Measurements from ENCODE around the gene CCDC86.

The CCDC86 gene

GRCh38 chr11:60803273-60803936 is 38.5 kb upstream of the CCDC86 start:
- no peak overlapping the region for H3K4me3 ChIP-seq (replicated peaks; ENCODE audit: insufficient read depth, low read length)
- no peak for DNase-seq (ENCODE audit: low read depth in 1 of 2, low spot score in 1 of 2)
- H3K27ac ChIP-seq (replicated peaks) = no peak overlapping the region
- no peaks in the 10 kb centered on the region for H3K27me3 ChIP-seq (ENCODE audit: insufficient read depth, poor library complexity, severe bottlenecking)
- TF ChIP-seq POLR2AphosphoS5 (IDR thresholded peaks at IDR 0.05; ENCODE audit: low read depth) (no peak), SPI1 (IDR thresholded peaks at IDR 0.05; ENCODE audit: borderline replicate concordance, low read depth) (no peak), GABPA (IDR thresholded peaks at IDR 0.05; ENCODE audit: low read depth) (no peak), REST (IDR thresholded peaks at IDR 0.05; ENCODE audit: insufficient replicate concordance, low read depth) (no peak)
- TF ChIP-seq, protein P1, sequence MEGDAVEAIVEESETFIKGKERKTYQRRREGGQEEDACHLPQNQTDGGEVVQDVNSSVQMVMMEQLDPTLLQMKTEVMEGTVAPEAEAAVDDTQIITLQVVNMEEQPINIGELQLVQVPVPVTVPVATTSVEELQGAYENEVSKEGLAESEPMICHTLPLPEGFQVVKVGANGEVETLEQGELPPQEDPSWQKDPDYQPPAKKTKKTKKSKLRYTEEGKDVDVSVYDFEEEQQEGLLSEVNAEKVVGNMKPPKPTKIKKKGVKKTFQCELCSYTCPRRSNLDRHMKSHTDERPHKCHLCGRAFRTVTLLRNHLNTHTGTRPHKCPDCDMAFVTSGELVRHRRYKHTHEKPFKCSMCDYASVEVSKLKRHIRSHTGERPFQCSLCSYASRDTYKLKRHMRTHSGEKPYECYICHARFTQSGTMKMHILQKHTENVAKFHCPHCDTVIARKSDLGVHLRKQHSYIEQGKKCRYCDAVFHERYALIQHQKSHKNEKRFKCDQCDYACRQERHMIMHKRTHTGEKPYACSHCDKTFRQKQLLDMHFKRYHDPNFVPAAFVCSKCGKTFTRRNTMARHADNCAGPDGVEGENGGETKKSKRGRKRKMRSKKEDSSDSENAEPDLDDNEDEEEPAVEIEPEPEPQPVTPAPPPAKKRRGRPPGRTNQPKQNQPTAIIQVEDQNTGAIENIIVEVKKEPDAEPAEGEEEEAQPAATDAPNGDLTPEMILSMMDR (IDR thresholded peaks at IDR 0.05; ENCODE audit: insufficient read depth, low read length) = no peak

DNA sequence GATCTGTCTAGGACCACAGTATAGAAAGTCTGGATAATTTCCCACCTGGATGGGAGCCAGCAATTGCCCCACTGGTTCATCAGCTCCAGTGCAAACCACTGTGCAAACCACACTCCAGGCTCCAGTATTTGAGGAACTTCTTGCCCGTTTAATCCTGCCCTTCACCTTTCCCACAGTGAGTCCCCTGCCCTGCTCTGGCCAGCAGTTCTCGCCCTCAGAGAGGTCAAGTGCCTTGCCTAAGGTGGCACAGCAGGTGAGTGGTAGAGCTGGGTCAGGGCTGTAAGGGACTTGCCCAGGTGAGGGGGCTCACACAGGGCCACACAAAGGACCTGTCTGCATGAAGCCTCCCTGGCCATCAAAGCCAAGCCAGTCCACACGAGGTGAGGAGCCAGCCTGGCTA is 32.7 kb upstream of the CCDC86 start:
- no peak overlapping the region for H3K27ac ChIP-seq (replicated peaks)
- TF ChIP-seq REST (IDR thresholded peaks at IDR 0.05; ENCODE audit: insufficient replicate concordance, low read depth) = no peak
- TF ChIP-seq, protein P1 (IDR thresholded peaks at IDR 0.05; ENCODE audit: insufficient read depth, low read length) = no peak
- no peak for TF ChIP-seq GABPA (IDR thresholded peaks at IDR 0.05; ENCODE audit: low read depth)
- TF ChIP-seq SPI1 (IDR thresholded peaks at IDR 0.05; ENCODE audit: borderline replicate concordance, low read depth) = no peak
- TF ChIP-seq POLR2AphosphoS5 (IDR thresholded peaks at IDR 0.05; ENCODE audit: low read depth) = no peak
- H3K27me3 ChIP-seq (ENCODE audit: insufficient read depth, poor library complexity, severe bottlenecking) = no peaks in the 10 kb centered on the region
- no peak overlapping the region for H3K4me3 ChIP-seq (replicated peaks; ENCODE audit: insufficient read depth, low read length)
- DNase-seq (ENCODE audit: low read depth in 1 of 2, low spot score in 1 of 2) = peak in 1 of 2 experiments; percentile 11

- Histone ChIP-seq H3K4me3 (replicated peaks; ENCODE audit: insufficient read depth, low read length) (no peak overlapping the region), H3K27me3 (ENCODE audit: insufficient read depth, poor library complexity, severe bottlenecking) (no peaks in the 10 kb centered on the region), H3K27ac (replicated peaks) (no peak overlapping the region)
- DNase-seq (ENCODE audit: low read depth in 1 of 2, low spot score in 1 of 2) = no peak
- TF ChIP-seq GABPA (IDR thresholded peaks at IDR 0.05; ENCODE audit: low read depth) (no peak), REST (IDR thresholded peaks at IDR 0.05; ENCODE audit: insufficient replicate concordance, low read depth) (no peak), POLR2AphosphoS5 (IDR thresholded peaks at IDR 0.05; ENCODE audit: low read depth) (no peak), SPI1 (IDR thresholded peaks at IDR 0.05; ENCODE audit: borderline replicate concordance, low read depth) (no peak)
- TF ChIP-seq, protein P1 (IDR thresholded peaks at IDR 0.05; ENCODE audit: insufficient read depth, low read length) = no peak
Observed at GRCh38 chr11:60809691-60810090, 32.2 kb upstream of the CCDC86 start.

All from HL-60 (cell line).